AG10803 (cell line): Measurements from ENCODE around the gene CDH8.

Source experiments
- DNase-seq: peaks from one replicate; pipeline ENCODE4 v3.0.0; 2010; ENCODE audit warnings: low read depth
- H3K4me3 ChIP-seq: 2 replicates; pipeline ENCODE4 v1.5.1; 2011; ENCODE audit warnings: mild to moderate bottlenecking, low read length, control low read depth
- TF ChIP-seq, protein P1 (sequence below): conservative IDR thresholded peaks from 2 replicates; pipeline ENCODE4 v1.5.1; 2011; ENCODE audit warnings: mild to moderate bottlenecking, low read length, control low read depth, inconsistent platforms

Gene CDH8, protein sequence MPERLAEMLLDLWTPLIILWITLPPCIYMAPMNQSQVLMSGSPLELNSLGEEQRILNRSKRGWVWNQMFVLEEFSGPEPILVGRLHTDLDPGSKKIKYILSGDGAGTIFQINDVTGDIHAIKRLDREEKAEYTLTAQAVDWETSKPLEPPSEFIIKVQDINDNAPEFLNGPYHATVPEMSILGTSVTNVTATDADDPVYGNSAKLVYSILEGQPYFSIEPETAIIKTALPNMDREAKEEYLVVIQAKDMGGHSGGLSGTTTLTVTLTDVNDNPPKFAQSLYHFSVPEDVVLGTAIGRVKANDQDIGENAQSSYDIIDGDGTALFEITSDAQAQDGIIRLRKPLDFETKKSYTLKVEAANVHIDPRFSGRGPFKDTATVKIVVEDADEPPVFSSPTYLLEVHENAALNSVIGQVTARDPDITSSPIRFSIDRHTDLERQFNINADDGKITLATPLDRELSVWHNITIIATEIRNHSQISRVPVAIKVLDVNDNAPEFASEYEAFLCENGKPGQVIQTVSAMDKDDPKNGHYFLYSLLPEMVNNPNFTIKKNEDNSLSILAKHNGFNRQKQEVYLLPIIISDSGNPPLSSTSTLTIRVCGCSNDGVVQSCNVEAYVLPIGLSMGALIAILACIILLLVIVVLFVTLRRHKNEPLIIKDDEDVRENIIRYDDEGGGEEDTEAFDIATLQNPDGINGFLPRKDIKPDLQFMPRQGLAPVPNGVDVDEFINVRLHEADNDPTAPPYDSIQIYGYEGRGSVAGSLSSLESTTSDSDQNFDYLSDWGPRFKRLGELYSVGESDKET

DNA sequence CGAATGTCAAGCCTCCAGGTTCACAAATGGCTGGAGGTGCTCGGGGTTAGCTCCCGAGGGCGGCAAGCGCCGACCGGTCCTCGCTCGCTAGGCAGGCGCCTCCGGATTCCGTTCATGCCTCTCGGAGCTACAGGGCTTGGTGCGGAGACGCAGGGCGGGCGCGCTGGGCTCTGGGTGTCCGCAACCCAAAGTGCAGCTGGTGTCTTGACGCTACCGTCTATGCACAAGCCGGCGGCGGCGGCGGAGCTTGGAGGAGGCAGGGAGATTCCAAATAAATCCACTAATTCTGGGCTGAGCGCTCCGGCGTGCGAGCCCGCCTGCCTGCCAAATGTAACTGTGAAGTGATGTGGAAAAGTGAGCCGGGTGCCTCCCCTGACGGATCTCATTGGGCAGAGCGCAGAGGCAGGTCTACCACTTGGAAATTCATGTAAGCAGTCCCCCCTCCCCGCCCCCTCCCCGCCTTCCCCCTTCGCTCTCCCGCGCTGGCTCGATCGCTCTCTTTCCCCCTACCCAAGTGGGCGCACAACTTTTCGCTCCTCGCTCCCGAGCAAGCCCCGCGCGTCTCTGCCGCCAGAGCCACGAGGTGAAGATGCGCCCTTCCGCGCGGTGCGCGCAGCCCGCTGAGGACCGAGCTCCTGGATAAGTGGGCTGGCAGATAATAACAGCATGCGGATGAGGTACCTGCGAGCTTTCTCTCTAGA lies at the start of gene CDH8:
Gene CDH8, minus strand, starts transcription at position 338 of the 701 bp plus-strand sequence. CDS start 15,035 bp downstream, outside the sequence.
- H3K4me3 ChIP-seq, result peak within 1 kb of the TSS; percentile 50
- TF ChIP-seq, protein P1, sequence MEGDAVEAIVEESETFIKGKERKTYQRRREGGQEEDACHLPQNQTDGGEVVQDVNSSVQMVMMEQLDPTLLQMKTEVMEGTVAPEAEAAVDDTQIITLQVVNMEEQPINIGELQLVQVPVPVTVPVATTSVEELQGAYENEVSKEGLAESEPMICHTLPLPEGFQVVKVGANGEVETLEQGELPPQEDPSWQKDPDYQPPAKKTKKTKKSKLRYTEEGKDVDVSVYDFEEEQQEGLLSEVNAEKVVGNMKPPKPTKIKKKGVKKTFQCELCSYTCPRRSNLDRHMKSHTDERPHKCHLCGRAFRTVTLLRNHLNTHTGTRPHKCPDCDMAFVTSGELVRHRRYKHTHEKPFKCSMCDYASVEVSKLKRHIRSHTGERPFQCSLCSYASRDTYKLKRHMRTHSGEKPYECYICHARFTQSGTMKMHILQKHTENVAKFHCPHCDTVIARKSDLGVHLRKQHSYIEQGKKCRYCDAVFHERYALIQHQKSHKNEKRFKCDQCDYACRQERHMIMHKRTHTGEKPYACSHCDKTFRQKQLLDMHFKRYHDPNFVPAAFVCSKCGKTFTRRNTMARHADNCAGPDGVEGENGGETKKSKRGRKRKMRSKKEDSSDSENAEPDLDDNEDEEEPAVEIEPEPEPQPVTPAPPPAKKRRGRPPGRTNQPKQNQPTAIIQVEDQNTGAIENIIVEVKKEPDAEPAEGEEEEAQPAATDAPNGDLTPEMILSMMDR, result no peak
- DNase-seq, result peak; percentile 23

DNA sequence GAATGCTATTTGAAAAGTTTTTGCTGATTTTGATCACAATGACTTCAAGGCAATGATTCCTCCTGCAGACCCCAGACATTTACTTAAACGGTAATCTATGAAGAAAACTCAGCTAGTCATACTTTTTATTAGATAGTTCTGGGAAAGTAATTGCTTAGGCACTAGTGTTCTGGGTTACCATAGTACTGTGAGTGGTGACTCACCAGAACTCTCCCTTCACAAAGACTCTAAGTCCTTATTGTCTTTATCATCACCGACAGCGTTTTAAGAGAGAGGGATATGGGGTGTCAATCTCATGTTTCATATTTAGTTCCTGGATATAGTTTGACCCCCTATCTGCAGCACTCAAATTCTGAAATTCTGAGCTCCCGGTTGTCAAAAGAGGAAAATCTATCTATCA lies 43.0 kb upstream of the CDH8 start:
- no peak for DNase-seq
- H3K4me3 ChIP-seq, result no peak overlapping the region
- TF ChIP-seq, protein P1, result no peak

DNA sequence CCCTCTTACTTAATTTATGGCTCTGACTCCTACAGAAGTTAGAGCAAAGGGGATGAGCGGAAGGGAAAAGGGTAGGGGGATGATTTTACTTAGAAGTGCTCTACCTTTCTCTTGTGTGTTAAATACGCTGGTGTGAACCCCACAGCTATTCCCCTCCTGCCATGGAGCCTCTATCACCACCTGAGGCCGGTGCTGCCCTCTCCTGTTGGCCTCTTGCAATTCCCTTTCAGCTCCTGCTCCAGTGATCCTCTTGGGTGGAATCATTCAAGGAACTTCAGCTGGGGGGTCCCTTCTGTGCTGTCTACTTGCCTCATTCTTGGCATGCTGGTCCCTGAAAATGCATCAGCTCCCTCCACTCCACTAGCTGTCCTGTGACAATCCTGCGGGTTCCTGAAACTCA lies 41.8 kb upstream of the CDH8 start:
- no peak overlapping the region for H3K4me3 ChIP-seq
- DNase-seq, result peak; percentile 1
- TF ChIP-seq, protein P1, result peak; percentile 32

DNA sequence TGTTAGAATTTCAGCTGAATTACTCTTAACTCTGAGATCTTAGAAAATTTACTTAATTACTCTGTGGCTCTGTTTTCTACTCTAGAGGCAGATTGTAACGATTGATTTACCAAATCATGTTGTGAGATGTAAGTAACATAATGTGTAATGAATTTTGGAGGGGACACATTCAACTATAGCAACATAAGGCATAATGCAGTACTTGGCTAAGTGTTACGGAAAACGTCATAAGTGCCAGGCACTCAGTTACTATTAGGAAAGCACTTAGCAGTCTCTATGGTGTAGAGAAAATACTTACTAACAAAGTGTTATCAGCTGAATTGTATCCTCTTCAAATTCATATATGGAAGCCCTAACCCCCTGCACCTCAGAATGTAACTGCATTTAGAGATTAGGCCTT lies 40.6 kb upstream of the CDH8 start:
- no peak for DNase-seq
- TF ChIP-seq, protein P1, result no peak
- H3K4me3 ChIP-seq, result no peak overlapping the region

DNA sequence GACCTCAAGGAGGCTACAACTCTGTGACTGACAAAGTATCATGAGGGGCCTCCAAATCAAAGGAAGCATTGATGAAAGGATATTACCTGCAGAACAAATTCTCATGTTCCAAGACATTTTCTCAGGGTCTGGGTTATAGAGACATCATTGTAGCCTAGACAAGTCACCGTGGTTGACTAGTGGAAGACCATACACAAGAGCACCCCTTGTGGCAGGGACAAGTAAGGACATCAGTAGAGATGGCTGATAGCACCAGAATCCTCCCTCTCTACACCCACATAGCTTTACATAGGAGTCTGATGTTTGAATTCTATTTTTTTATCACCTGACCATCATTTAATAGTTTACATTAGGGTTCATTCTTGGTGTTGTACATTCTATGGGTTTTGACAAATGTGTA lies 32.5 kb upstream of the CDH8 start:
- DNase-seq, result no peak
- TF ChIP-seq, protein P1, result no peak
- H3K4me3 ChIP-seq, result no peak overlapping the region

DNA sequence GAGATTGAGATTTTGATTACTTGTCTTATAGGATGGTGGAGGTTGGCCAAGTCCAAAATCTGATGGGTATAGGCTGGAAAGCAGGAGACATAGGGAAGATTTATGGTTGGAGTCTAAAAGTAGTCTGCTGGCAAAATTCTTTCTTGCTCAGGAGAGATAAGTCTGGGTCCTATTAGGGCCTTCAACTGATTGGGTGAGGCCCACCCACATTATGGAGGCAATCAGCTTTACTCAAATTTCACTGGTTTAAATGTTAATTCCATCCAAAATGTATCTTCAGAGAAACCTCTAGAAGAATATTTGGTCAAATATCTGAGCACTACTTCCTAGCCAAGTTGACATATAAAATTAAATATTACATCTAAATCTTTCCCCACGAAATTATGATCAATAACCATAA lies 31.7 kb upstream of the CDH8 start:
- no peak for DNase-seq
- no peak overlapping the region for H3K4me3 ChIP-seq
- TF ChIP-seq, protein P1, result no peak
